A549 (cell line): ENCODE data around the gene INKA2.

Experiments
- EHF ChIP-seq: fragments of 250-450 bp; sonication (Bioruptor Pico); IDR thresholded peaks from 2 replicates; pipeline ENCODE4 v1.5.0; 2020; ENCODE audit warnings: mild to moderate bottlenecking
- EP300 ChIP-seq, 2 experiments: fragments of >200 bp; sonication (Bioruptor Twin); formaldehyde crosslinking; IDR thresholded peaks; 2 replicates in 1 of 2; 3 replicates in 1 of 2; pipeline ENCODE4 v1.6.1; 2016 to 2017
- JUNB ChIP-seq: fragments of >200 bp; sonication (Bioruptor Twin); formaldehyde crosslinking; IDR thresholded peaks from 2 replicates; pipeline ENCODE4 v1.6.1; 2016
- POLR2A ChIP-seq: IDR thresholded peaks from 2 replicates; pipeline ENCODE4 v1.6.1; 2012; ENCODE audit warnings: mild to moderate bottlenecking, low read length
- TF ChIP-seq, protein P1 (sequence below): IDR thresholded peaks from 2 replicates; pipeline ENCODE4 v1.6.1; 2012
- TF ChIP-seq, protein P2 (sequence below): fragments of >200 bp; sonication (Bioruptor Twin); formaldehyde crosslinking; IDR thresholded peaks from 3 replicates; pipeline ENCODE4 v1.5.1; 2016

DNA sequence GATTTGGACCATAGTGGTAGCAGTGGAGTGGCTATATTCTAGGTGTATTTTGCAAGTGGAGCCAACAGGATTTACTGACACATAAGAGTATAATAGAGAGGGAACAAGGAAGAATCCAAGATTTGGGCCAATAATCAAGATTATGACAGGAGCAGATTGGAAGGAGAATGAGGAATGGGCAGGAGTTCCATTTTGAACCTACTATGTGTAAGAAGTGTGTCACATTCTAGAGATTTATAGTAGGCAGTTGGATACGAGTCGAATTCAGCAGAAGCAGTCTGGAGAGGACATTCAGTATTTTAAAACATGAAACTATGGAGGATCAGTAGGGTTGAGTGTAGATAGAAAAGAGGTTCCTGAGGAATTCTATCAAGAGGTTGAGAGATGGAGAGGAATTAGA is 21.7 kb downstream of the INKA2 start:
- TF ChIP-seq, protein P1, sequence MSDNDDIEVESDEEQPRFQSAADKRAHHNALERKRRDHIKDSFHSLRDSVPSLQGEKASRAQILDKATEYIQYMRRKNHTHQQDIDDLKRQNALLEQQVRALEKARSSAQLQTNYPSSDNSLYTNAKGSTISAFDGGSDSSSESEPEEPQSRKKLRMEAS: no peak
- TF ChIP-seq POLR2A (no peak), JUNB (no peak), EP300 (IDR thresholded peaks at IDR 0.05) (no peak), EHF (CRISPR knock-in tag) (no peak)
- TF ChIP-seq, protein P2, sequence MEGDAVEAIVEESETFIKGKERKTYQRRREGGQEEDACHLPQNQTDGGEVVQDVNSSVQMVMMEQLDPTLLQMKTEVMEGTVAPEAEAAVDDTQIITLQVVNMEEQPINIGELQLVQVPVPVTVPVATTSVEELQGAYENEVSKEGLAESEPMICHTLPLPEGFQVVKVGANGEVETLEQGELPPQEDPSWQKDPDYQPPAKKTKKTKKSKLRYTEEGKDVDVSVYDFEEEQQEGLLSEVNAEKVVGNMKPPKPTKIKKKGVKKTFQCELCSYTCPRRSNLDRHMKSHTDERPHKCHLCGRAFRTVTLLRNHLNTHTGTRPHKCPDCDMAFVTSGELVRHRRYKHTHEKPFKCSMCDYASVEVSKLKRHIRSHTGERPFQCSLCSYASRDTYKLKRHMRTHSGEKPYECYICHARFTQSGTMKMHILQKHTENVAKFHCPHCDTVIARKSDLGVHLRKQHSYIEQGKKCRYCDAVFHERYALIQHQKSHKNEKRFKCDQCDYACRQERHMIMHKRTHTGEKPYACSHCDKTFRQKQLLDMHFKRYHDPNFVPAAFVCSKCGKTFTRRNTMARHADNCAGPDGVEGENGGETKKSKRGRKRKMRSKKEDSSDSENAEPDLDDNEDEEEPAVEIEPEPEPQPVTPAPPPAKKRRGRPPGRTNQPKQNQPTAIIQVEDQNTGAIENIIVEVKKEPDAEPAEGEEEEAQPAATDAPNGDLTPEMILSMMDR: no peak
